ENCODE measurements around the gene ACOT7. TPM values are rescaled to one million over a fixed set of nuclear protein-coding genes. Genes with fewer than 3 reads are reported as not detected.
"Not testable (repeated sequence)": the region's sequence is repeated elsewhere in the genome, so short reads cannot be mapped to it uniquely, and the experiment has no call there.

Gene ACOT7
- total RNA-seq, 1 experiment from 2014 or later = 36.2 TPM

GRCh38 chr1:6438047-6438525, 44.5 kb upstream of the ACOT7 start:
- Mint-ChIP-seq H3K36me3 (ENCODE audit: insufficient read depth, unreplicated experiment) (no peaks in the 10 kb centered on the region), H3K4me3 (ENCODE audit: low read depth, unreplicated experiment) (no peak overlapping the region), H3K27me3 (ENCODE audit: unreplicated experiment) (peaks cover 43% of the 10 kb centered on the region), H3K27ac (ENCODE audit: unreplicated experiment) (no peak overlapping the region), H3K4me1 (ENCODE audit: low read depth, unreplicated experiment) (no peaks in the 10 kb centered on the region), H3K9me3 (ENCODE audit: low read depth, unreplicated experiment) (no peaks in the 10 kb centered on the region)
- intact Hi-C loops (cut with micrococcal nuclease; ENCODE audit: unreplicated experiment) = loop anchor here (2.0 to 5.0 kb wide), 2 partner anchors 15 to 191 kb away; no protein-coding TSS in a partner anchor
- BruUV-seq (replicated peaks) = no TSS peak
- DNase-seq = peak; percentile 77
- CTCF ChIA-PET = interaction anchor here (1.0 to 2.4 kb wide), 5 partner anchors 15 to 193 kb away, joined by 3 to 9 read pairs (median 4); partner anchors contain the start of gene HES2
- peak; percentile 86 for TF ChIP-seq CTCF (IDR thresholded peaks at IDR 0.05; ENCODE audit: unreplicated experiment)

GRCh38 chr1:6437012-6437700, 43.6 kb upstream of the ACOT7 start:
- H3K27me3 Mint-ChIP-seq (ENCODE audit: unreplicated experiment) = peaks cover 43% of the 10 kb centered on the region
- not testable (repeated sequence) for H3K36me3 Mint-ChIP-seq (ENCODE audit: insufficient read depth, unreplicated experiment); H3K4me3 Mint-ChIP-seq (ENCODE audit: low read depth, unreplicated experiment); BruUV-seq (replicated peaks); H3K9me3 Mint-ChIP-seq (ENCODE audit: low read depth, unreplicated experiment); H3K4me1 Mint-ChIP-seq (ENCODE audit: low read depth, unreplicated experiment); H3K27ac Mint-ChIP-seq (ENCODE audit: unreplicated experiment)
- DNase-seq = peak; percentile 67
- TF ChIP-seq CTCF (IDR thresholded peaks at IDR 0.05; ENCODE audit: unreplicated experiment) = peak; percentile 37
- CTCF ChIA-PET = interaction anchor here (0.6 to 2.4 kb wide), 9 partner anchors 14 to 192 kb away, joined by 3 to 9 read pairs (median 4); partner anchors contain the start of gene HES2
- intact Hi-C loops (cut with micrococcal nuclease; ENCODE audit: unreplicated experiment) = loop anchor here (5.0 kb wide), 1 partner anchor 190 kb away; no protein-coding TSS in a partner anchor

GRCh38 chr1:6436277-6436676, 42.7 kb upstream of the ACOT7 start:
- BruUV-seq (replicated peaks); H3K9me3 Mint-ChIP-seq (ENCODE audit: low read depth, unreplicated experiment); CTCF ChIA-PET; DNase-seq; H3K36me3 Mint-ChIP-seq (ENCODE audit: insufficient read depth, unreplicated experiment); H3K4me1 Mint-ChIP-seq (ENCODE audit: low read depth, unreplicated experiment); H3K27ac Mint-ChIP-seq (ENCODE audit: unreplicated experiment); H3K4me3 Mint-ChIP-seq (ENCODE audit: low read depth, unreplicated experiment): not testable (repeated sequence)
- peaks cover 45% of the 10 kb centered on the region for H3K27me3 Mint-ChIP-seq (ENCODE audit: unreplicated experiment)
- intact Hi-C loops (cut with micrococcal nuclease; ENCODE audit: unreplicated experiment) = loop anchor here (5.0 kb wide), 1 partner anchor 189 kb away; no protein-coding TSS in a partner anchor

GRCh38 chr1:6435547-6435946, 42.0 kb upstream of the ACOT7 start:
- DNase-seq = no peak
- TF ChIP-seq CTCF (IDR thresholded peaks at IDR 0.05; ENCODE audit: unreplicated experiment) = no peak
- CTCF ChIA-PET = interaction anchor here (0.6 kb wide), 2 partner anchors 9 to 230 kb away, joined by 3 read pairs; no protein-coding TSS in a partner anchor
- H3K4me1 Mint-ChIP-seq (ENCODE audit: low read depth, unreplicated experiment) = no peaks in the 10 kb centered on the region
- no peaks in the 10 kb centered on the region for H3K36me3 Mint-ChIP-seq (ENCODE audit: insufficient read depth, unreplicated experiment)
- H3K27me3 Mint-ChIP-seq (ENCODE audit: unreplicated experiment) = peaks cover 53% of the 10 kb centered on the region
- H3K27ac Mint-ChIP-seq (ENCODE audit: unreplicated experiment) = no peak overlapping the region
- intact Hi-C loops (cut with micrococcal nuclease; ENCODE audit: unreplicated experiment) = loop anchor here (5.0 kb wide), 1 partner anchor 188 kb away; no protein-coding TSS in a partner anchor
- BruUV-seq (replicated peaks) = no TSS peak
- no peaks in the 10 kb centered on the region for H3K9me3 Mint-ChIP-seq (ENCODE audit: low read depth, unreplicated experiment)
- no peak overlapping the region for H3K4me3 Mint-ChIP-seq (ENCODE audit: low read depth, unreplicated experiment)
